BJ (cell line): ENCODE measurements around the gene EFNA5. TPM values are rescaled to one million over a fixed set of nuclear protein-coding genes. Genes with fewer than 3 reads are reported as not detected.

Experiments
- CTCF ChIA-PET: fragments of 350-600 bp; formaldehyde crosslinking; extraction: SDS; loops from one replicate; lab custom pipeline; 2021; ENCODE audit warnings: antibody characterized with exemption, inconsistent platforms; lab: Yijun Ruan, JAX
- POLR2A ChIA-PET: fragments of 300-600 bp; sonication (Branson Sonifier 250); formaldehyde crosslinking; extraction: SDS; loops from one replicate; lab custom pipeline; 2021; ENCODE audit warnings: antibody characterized with exemption; lab: Charles Lee
- DNase-seq: peaks from one replicate; pipeline ENCODE4 v3.0.0-alpha.2; 2011; ENCODE audit warnings: low read depth
- H3K27me3 ChIP-seq: 2 replicates; pipeline ENCODE4 v1.6.0; 2011; ENCODE audit warnings: low read length; ENCODE audit not compliant: control insufficient read depth, insufficient read depth
- H3K36me3 ChIP-seq: 2 replicates; pipeline ENCODE4 v1.5.1; 2011; ENCODE audit warnings: low read length; ENCODE audit not compliant: control insufficient read depth, insufficient read depth
- H3K4me3 ChIP-seq: 2 replicates; pipeline ENCODE4 v1.5.1; 2011; ENCODE audit warnings: low read depth, mild to moderate bottlenecking, control low read depth, low read length
- CTCF ChIP-seq: IDR thresholded peaks from 2 replicates; pipeline ENCODE4 v1.5.1; 2011; ENCODE audit warnings: low read depth, mild to moderate bottlenecking, control low read depth, inconsistent platforms, low read length, moderate library complexity; ENCODE audit not compliant: insufficient read depth
- polyA plus RNA-seq: library from polyadenylated mRNA; depleted of rRNA; stranded (reverse); fragments of >200 nt; gene quantifications from 2 replicates; pipeline ENCODE4 v1.2.3, GENCODE V29; 2011

EFNA5 gene
- polyA plus RNA-seq, 1 experiment = 0.67 TPM

DNA sequence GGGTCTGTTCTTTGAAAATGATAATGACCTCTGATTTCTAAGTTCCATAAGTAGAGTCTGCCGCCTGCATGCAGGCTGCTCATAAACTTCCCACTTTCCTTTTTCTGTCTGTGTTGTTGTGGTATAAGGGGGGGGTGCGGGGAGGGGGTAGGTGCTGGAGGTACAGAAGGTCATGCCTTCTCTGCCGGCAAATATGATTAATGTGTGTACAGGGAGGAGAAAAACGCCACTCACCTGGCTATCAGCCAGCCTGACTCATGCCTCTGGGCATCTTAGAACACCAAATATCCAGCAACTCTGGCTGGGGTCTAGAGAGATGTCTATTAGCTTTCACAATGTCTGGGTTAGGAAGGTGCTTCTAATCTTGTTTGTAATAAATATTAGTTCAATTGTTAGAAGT lies 128.3 kb downstream of the EFNA5 start:
- peaks cover 1% of the 10 kb centered on the region; the same call in 1 of the 2 replicates for H3K27me3 ChIP-seq
- POLR2A ChIA-PET = no interaction called here
- no peak overlapping the region for H3K4me3 ChIP-seq
- H3K36me3 ChIP-seq = no peaks in the 10 kb centered on the region
- TF ChIP-seq CTCF = no peak
- CTCF ChIA-PET = interaction anchor here (0.8 kb wide), 1 partner anchor 109 kb away, joined by 3 read pairs; no protein-coding TSS in a partner anchor
- no peak for DNase-seq

- DNase-seq = no peak
- no peaks in the 10 kb centered on the region for H3K36me3 ChIP-seq
- no peak overlapping the region for H3K4me3 ChIP-seq
- TF ChIP-seq CTCF = no peak
- CTCF ChIA-PET = no interaction called here
- peaks cover 1% of the 10 kb centered on the region; the same call in 1 of the 2 replicates for H3K27me3 ChIP-seq
- POLR2A ChIA-PET = no interaction called here
Measured at GRCh38 chr5:107541400-107541799, 129.3 kb downstream of the EFNA5 start.

DNA sequence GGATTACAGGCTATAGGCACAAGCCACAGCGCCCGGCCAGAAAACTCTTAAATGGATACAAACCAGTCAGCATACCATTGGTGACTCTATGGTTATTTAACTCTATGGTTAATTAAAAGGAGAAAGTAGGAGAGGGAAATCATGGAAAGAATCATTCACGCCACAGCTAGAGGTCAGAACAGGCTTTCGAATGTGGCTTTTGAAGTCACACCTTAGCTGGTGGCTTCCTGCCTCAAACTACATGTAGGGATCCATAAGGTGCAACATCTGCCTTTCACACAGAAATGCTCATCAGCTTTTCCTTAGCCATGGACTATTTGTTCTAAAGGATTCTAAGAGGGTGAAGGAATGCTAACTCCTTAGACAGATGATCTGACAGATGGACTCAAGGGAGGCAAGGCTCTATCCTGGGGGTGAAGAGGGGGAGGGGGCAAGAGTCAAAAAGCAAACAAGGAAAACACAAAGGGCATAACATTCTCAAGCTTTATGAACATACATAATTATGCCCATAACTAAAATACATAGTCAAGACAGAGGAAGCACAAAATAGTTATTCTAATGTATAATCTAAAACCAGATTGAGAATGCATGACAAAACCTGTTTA lies 130.9 kb downstream of the EFNA5 start:
- Histone ChIP-seq H3K4me3 (no peak overlapping the region), H3K36me3 (no peaks in the 10 kb centered on the region), H3K27me3 (peaks cover 1% of the 10 kb centered on the region; the same call in 1 of the 2 replicates)
- DNase-seq = no peak
- no peak for TF ChIP-seq CTCF
- ChIA-PET CTCF (interaction anchor here (0.7 to 0.8 kb wide), 3 partner anchors 20 to 147 kb away, joined by 3 to 6 read pairs (median 5); no protein-coding TSS in a partner anchor), POLR2A (no interaction called here)

DNA sequence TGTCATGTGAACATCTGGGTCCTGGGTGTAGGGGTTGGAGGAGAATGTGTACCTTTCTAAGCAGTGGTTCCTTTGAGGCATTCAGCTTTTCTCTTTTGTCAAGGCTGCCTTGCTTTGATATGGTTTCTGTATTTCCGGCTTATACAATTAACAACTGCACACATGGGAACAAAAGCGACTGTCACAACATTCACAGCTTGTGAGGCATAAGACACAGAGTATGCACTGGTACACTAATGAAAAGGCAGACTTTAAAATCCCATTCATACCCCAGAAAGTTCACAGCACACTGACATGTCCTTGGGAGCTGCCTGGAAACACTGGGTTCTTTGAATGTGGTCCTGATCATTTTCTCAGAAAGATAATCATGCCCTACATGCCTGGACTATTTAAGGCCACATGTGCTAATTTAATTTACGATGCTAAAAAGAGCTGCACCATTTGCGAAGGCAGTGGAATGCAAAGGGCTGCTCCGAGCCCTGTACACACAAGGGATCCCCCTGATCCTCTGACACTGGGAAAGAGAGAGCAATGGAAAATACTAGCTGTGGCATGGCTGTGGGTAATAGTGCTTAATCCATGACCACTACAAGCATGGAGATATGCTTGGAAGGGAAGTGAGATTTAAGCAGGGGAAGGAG lies 131.8 kb downstream of the EFNA5 start:
- POLR2A ChIA-PET = no interaction called here
- Histone ChIP-seq H3K36me3 (no peaks in the 10 kb centered on the region), H3K27me3 (no peaks in the 10 kb centered on the region), H3K4me3 (no peak overlapping the region)
- CTCF ChIA-PET = interaction anchor here (0.8 to 1.7 kb wide), 3 partner anchors 14 to 147 kb away, joined by 3 read pairs; no protein-coding TSS in a partner anchor
- no peak for DNase-seq
- TF ChIP-seq CTCF = no peak

DNA sequence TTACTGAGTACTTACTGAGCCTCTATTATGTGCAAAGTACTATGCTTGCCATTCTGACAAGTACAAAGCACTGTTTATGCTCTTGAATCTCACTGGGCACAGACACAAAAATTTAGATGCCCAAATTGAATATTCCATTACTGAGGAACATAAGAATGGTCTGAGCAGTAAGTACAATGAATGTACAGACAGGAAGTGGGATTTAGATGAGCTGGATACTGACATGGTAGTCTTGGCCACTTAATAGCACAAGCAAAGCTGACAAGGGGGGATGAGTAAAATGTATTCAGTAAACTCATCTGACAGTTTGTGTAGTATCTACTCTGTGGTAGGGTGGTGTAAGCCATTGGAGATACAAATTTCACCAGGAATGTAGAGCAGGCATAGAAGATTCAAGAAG lies 132.4 kb downstream of the EFNA5 start:
- no peak overlapping the region for H3K4me3 ChIP-seq
- no peak for TF ChIP-seq CTCF
- H3K27me3 ChIP-seq = no peaks in the 10 kb centered on the region
- ChIA-PET CTCF (interaction anchor here (0.6 to 1.7 kb wide), 3 partner anchors 14 to 18 kb away, joined by 3 to 5 read pairs (median 3); no protein-coding TSS in a partner anchor), POLR2A (no interaction called here)
- no peak for DNase-seq
- H3K36me3 ChIP-seq = no peaks in the 10 kb centered on the region
